Endothelial cell of umbilical vein (primary cell): ENCODE results near the gene FBXO10.

Experiments used
- CTCF ChIP-seq, 2 donors: IDR thresholded peaks; 1 replicate in 1 of 2; 2 replicates in 1 of 2; pipeline ENCODE4 v1.5.1; 2011; ENCODE audit warnings: low read length in 2 of 2, mild to moderate bottlenecking in 2 of 2, moderate library complexity in 2 of 2, control low read depth in 1 of 2, inconsistent platforms in 1 of 2, low read depth in 1 of 2; ENCODE audit not compliant: insufficient read depth in 1 of 2; ENCODE audit errors: extremely low read depth in 1 of 2
- EZH2 ChIP-seq: IDR thresholded peaks from 2 replicates; pipeline ENCODE4 v1.6.1; 2012; ENCODE audit warnings: borderline replicate concordance, low read depth, mild to moderate bottlenecking, moderate library complexity, low read length, inconsistent platforms; ENCODE audit not compliant: severe bottlenecking
- FOS ChIP-seq: IDR thresholded peaks from 2 replicates; pipeline ENCODE4 v1.6.1; 2011; ENCODE audit warnings: mild to moderate bottlenecking, low read length, moderate library complexity, borderline replicate concordance; ENCODE audit not compliant: insufficient read depth
- JUN ChIP-seq: IDR thresholded peaks from 2 replicates; pipeline ENCODE4 v1.6.1; 2011; ENCODE audit warnings: borderline replicate concordance, low read depth; ENCODE audit not compliant: insufficient read length, insufficient read depth
- MAX ChIP-seq: IDR thresholded peaks from 2 replicates; pipeline ENCODE4 v1.6.1; 2011; ENCODE audit not compliant: insufficient read depth, insufficient read length
- POLR2A ChIP-seq: IDR thresholded peaks from 2 replicates; pipeline ENCODE4 v1.6.1; 2012; ENCODE audit warnings: low read depth, mild to moderate bottlenecking, control low read depth, low read length
- POLR2AphosphoS5 ChIP-seq: IDR thresholded peaks from 2 replicates; pipeline ENCODE4 v1.6.1; 2012; ENCODE audit warnings: low read depth, mild to moderate bottlenecking, control low read depth, low read length, moderate library complexity; ENCODE audit not compliant: insufficient read depth

GRCh38 chr9:37604296-37604695, 28.1 kb upstream of the FBXO10 start:
- no peak for TF ChIP-seq CTCF (IDR thresholded peaks at IDR 0.05; ENCODE audit: extremely low read depth in 1 of 2, insufficient read depth in 1 of 2, low read depth in 1 of 2, low read length in 2 of 2)
- no peak for TF ChIP-seq EZH2
- TF ChIP-seq POLR2A, result no peak
- no peak for TF ChIP-seq MAX
- TF ChIP-seq JUN, result no peak
- no peak for TF ChIP-seq POLR2AphosphoS5
- TF ChIP-seq FOS, result no peak
